HCEC 1CT (cell line): ENCODE results near the gene DELE1.

Source experiments
- DNase-seq: peaks from one replicate; pipeline ENCODE4 v3.0.0-alpha.2; 2017

The DELE1 gene

GRCh38 chr5:141929398-141930058, 5.9 kb downstream of the DELE1 start:
- no peak for DNase-seq

- DNase-seq: no peak
Measured at GRCh38 chr5:141931694-141932093, 8.0 kb downstream of the DELE1 start.

DNA sequence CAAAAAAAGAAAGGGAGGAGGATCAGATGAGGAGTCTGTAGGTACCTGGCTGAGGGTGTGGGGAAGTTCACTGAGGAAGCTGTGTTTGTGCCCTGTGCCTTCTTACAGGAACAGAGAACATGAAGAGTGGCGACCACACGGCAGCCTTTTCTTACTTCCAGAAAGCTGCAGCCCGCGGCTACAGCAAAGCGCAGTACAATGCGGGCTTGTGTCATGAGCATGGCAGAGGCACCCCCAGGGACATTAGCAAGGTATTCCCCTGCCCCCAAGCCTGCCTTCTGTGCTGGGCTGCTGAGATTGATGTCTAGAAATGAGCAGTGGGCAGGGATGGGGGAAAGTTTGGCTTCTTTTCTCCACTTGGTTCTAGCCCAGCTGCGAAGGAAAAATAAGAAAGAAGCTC, 9.5 kb downstream of the DELE1 start:
- no peak for DNase-seq

DNA sequence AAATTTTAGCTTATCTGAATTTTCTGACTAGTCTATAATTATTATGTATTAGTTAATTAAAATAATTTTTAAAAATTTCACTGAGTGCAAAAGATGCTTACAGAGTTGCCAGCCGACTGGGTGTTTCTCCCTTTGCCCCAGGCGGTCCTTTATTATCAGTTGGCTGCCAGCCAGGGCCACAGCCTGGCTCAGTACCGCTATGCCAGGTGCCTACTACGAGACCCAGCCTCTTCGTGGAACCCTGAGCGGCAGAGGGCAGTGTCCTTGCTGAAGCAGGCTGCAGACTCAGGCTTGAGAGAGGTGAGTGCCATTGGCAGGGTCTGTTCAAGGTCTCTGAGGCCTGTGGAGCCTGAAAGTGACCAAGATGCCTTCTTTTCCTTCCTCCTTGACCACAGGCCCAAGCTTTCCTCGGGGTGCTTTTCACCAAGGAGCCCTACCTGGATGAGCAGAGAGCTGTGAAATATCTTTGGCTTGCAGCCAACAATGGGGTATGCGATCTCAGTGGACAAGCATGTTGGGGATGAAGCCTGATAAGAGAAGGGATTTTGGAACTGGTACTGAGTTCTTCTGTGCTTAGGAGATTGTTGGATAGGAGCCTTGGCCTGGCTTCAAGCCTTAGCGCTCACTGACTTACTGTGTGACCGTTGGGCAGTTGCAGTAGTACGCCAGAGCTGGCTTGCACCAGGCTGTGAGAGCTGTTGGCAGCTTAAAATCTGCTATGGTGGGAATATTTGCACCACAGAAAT, 10.6 kb downstream of the DELE1 start:
- no peak for DNase-seq

GRCh38 chr5:141935538-141935937, 11.9 kb downstream of the DELE1 start:
- DNase-seq: no peak

GRCh38 chr5:141940695-141941271, 17.1 kb downstream of the DELE1 start:
- no peak for DNase-seq

GRCh38 chr5:141941307-141941706, 17.6 kb downstream of the DELE1 start:
- DNase-seq: no peak

DNA sequence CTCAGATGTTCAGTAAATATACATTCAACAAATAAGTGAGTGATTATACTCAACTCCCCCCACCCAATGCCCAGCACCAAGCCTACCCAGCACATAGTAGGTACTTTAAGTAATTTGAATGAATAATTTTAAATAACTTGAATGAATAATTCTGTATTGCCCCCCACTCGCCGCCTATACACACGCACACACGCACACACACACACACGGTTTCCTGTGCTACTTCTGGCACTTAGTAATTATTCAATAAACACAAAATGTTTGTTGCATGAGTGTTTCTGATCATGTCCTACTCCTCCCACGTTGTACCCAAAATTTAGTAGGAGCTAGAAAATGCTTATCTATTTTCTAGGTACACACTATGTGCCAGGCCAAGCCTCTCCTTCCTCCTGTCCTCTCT, 18.1 kb downstream of the DELE1 start:
- peak; percentile 9 for DNase-seq

DNA sequence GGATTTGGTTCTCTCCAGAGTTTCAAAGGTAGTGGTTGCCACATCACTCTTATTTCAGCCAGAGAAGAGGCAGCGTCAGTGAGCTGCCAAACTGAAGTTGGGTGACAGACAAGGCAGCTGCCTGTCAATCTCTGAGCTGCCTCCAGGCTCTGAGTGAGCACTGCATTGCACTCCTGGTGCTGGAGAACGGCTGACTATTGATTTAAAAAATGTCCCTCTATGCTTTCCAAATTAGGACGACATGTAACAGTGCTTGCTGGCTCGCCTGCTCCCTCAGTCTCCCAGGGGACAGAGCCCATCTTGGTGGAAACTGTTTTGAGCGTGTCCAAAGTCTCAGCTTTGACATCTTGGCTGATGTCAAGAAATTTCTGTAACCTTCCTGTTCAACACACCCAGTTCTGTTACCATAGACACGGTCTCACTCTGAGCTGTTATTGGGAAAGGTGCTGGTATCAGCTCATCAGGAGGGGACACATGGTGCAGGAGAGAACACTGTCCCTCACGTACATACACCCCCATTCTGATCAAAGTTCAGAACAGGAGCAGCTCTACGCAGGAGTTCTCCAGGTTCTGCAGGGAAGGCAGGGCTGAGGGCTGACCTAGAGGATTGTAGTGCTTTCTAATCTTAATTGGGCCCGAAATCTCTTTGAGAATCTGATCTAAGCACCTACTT, 18.6 kb downstream of the DELE1 start:
- DNase-seq: no peak

GRCh38 chr5:141944076-141944475, 20.4 kb downstream of the DELE1 start:
- DNase-seq: no peak

DNA sequence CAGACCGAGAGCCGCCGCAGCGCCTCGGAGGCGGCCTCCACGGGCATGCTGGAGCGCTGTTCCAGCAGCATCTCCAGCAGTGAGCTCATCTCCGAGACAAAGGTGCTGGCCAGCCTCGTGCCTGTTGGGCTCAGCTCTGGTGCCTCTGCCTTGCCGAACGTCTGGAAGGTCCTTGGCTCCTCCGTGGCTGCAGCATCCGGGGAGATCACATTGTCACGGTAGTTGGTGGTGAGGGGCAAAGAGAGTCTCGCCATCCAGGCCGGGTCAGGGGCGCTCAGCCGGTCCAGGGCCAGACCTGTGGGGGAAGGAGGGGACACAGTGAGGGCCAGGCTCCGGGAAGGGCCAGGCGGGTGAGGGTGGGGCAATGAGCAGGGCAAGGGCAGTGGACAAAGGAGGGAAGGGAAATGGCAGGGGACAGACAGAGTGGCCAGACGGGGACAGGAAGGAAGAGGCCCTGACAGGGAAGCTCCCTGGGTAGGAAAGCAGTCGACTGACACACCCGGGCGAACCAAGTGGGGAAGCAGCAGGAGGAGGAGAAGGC, 21.9 kb downstream of the DELE1 start:
- no peak for DNase-seq

- DNase-seq: no peak
Measured at GRCh38 chr5:141947316-141947715, 23.6 kb downstream of the DELE1 start.

GRCh38 chr5:141948812-141949211, 25.1 kb downstream of the DELE1 start:
- DNase-seq: no peak

DNA sequence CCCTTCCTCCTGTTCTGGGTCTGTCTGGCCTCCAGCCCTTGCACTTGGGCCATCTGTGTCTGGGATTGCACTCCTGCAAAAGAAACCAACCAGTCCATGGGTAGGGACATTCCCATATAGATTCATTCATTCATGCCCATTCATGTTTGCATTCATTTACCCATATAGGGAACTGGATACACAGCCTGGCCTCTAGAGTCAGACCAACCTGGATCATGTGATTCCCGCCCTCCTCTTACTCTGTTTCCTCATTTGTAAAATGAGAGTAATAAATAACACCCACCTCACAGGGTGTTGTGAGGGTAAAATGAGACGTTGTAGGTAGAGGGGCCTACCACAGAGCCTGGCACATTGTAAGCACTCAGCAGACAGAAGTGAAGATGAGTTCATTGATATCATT, 25.8 kb downstream of the DELE1 start:
- DNase-seq: no peak

DNA sequence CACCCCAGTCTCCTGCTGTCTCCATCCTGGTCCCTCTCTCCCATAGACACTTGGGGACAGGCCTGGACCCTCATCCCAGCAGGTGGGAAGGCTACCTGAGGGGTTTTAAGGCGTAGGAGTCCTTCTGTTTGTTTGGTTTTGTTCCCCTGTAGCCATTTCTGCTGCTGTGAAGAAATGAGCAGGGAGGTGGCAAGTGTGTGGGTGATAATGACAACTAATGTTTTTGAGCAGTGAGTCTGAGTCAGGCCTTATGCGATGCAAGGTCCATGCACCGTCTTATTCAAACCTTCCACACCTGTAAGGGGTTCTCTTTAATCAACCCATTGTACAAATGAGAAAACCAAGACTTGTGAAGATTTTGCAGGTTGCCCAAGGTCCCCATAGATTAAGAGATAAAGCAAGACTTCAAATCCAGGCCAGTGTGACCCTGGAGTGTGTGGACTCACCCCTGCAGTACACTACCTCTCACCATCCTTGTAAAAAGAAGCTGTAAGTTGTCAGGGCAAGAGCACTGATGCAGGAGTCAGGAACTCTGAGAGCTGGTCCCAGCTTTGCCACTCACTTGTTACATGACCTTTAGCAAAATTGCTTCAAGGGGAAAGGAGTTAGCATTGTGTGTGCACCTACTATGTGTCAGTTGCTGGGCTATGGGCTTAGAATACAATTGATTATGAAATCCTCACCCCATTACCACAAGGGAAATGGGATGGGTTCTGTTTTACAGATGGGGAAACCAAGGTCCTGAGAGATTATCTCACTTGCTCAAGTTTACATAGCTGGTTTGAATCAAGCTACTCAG, 26.7 kb downstream of the DELE1 start:
- no peak for DNase-seq

- no peak for DNase-seq
Measured at GRCh38 chr5:141951332-141951781, 27.7 kb downstream of the DELE1 start.

- DNase-seq: no peak
Measured at GRCh38 chr5:141952020-141952419, 28.3 kb downstream of the DELE1 start.

DNA sequence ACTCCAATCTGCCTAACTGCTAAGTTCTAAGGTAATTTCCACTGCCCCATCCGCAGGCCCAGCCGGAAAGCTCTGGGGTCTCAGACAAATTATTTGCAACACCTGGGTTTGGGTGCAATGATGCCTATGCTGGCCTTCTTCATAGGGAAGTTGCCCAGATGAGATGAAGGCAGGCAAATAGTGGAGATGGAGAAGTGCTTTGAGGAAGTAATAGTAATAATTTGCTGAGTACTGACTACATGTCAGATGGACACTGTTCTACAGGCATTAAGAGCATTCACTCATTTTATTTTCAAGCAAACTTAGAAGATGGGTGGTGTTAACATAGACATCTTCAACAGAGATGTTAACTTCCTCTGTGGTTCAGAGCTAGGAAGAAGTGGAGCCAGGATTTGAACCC, 30.5 kb downstream of the DELE1 start:
- no peak for DNase-seq

DNA sequence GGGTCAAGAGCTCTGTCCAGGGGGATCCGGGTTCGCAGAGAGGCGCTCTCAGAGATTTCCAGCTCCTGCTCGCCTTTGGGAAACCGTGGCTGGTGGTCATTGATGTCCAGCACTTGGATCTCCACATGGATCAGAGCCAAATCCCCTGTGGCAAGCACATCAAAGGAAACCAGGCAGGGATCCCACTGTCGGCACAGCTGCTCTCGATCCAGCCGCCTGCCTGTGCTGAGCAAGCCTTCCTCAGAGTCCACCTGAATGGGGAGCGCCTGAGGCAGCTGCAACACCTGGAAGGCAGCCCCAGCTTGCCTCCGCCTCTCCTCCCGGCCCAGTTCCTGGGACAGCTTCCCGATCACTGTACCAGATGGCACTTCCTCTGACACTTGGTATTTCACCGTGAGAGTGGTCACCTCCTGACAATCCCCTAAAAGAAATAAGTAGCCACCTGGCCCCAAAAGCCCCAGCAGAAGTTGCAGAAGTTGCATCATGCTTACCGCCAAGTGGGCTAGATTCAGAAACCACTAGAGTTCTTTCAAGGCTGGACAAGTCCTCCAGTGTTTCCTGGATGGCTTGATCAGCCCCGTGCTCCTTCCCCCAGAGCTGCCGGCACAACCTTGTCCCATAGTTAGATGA, 33.8 kb downstream of the DELE1 start:
- no peak for DNase-seq

DNA sequence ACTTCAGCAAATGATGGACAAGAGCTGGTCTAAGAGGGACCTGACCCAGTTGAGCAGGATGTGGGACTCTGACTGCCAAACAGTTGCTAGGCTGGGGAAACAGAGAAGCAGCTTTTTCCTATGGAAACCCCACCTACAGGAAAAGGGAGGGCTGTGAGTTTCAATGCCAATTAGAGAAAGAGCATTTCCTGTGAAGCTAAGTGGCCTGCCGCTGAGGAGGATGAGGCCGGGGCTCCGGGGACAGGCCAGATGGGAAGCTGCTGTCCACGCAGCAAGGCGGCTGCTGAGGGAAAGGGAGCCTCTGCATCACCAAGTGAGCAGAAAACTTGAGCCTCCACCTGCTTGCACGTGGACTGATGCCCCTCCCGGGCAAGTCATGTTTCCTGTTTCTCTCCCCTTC, 34.4 kb downstream of the DELE1 start, which contains the start of gene PCDH12:
Gene PCDH12, minus strand, starts transcription at position 90 of the 400 bp plus-strand sequence. CDS start 351 bp downstream, outside the sequence.
- no peak for DNase-seq

GRCh38 chr5:141958546-141959172, 35.0 kb downstream of the DELE1 start:
- DNase-seq: peak; percentile 9
